Neural progenitor cell (in vitro differentiated cells): Measurements from ENCODE around the gene RNF41.

Source experiments
- CTCF ChIP-seq: fragments of 200-600 bp; sonication (generic); IDR thresholded peaks from 2 replicates; pipeline ENCODE4 v1.5.1; 2017; ENCODE audit warnings: antibody characterized with exemption, mild to moderate bottlenecking
- EZH2 ChIP-seq: fragments of 200-600 bp; sonication (generic); IDR thresholded peaks from 2 replicates; pipeline ENCODE4 v1.6.1; 2017; ENCODE audit warnings: antibody characterized with exemption, mild to moderate bottlenecking, moderate library complexity
- EZH2phosphoT487 ChIP-seq: fragments of 200-600 bp; sonication (generic); IDR thresholded peaks from 2 replicates; pipeline ENCODE4 v1.6.1; 2017; ENCODE audit warnings: antibody characterized with exemption

GRCh38 chr12:56252649-56253048 is 30.9 kb upstream of the RNF41 start:
- TF ChIP-seq CTCF (no peak), EZH2 (no peak), EZH2phosphoT487 (no peak)
